H9 (cell line): ENCODE measurements around the gene NPC1L1. TPM values are rescaled to one million over a fixed set of nuclear protein-coding genes. Genes with fewer than 3 reads are reported as not detected.

Experiments used
- DNase-seq: peaks from one replicate; pipeline ENCODE4 v3.0.0-alpha.2; 2017
- H2AFZ ChIP-seq: one replicate; pipeline ENCODE4 v1.6.1; 2013; ENCODE audit warnings: mild to moderate bottlenecking, low read length, control low read depth, moderate library complexity
- H2AK5ac ChIP-seq: 2 replicates; pipeline ENCODE4 v1.6.1; 2013; ENCODE audit warnings: low read length, control low read depth, mixed read lengths; ENCODE audit not compliant: insufficient read length
- H2BK120ac ChIP-seq: one replicate; pipeline ENCODE4 v1.6.1; 2013; ENCODE audit warnings: low read depth, mild to moderate bottlenecking, low read length, control low read depth, inconsistent platforms; ENCODE audit not compliant: poor library complexity, severe bottlenecking
- H2BK12ac ChIP-seq: 2 replicates; pipeline ENCODE4 v1.6.1; 2013; ENCODE audit warnings: low read length, control low read depth, mixed read lengths, low read depth; ENCODE audit not compliant: insufficient read length
- H2BK15ac ChIP-seq: 2 replicates; pipeline ENCODE4 v1.6.1; 2013; ENCODE audit warnings: low read depth, low read length, control low read depth
- H2BK20ac ChIP-seq: one replicate; pipeline ENCODE4 v1.6.1; 2013; ENCODE audit warnings: low read depth, mild to moderate bottlenecking, low read length, control low read depth, inconsistent platforms; ENCODE audit not compliant: poor library complexity, severe bottlenecking
- H2BK5ac ChIP-seq: 2 replicates; pipeline ENCODE4 v1.6.1; 2013; ENCODE audit warnings: low read length, control low read depth, mixed read lengths; ENCODE audit not compliant: insufficient read length
- H3K14ac ChIP-seq: 2 replicates; pipeline ENCODE4 v1.6.1; 2013; ENCODE audit warnings: low read length, control low read depth; ENCODE audit not compliant: insufficient read depth
- H3K18ac ChIP-seq: 2 replicates; pipeline ENCODE4 v1.6.1; 2013; ENCODE audit warnings: low read depth, mild to moderate bottlenecking, mixed read lengths, low read length, control low read depth; ENCODE audit not compliant: insufficient read length
- H3K23ac ChIP-seq: 2 replicates; pipeline ENCODE4 v1.6.1; 2013; ENCODE audit warnings: low read length, control low read depth, mixed read lengths, low read depth; ENCODE audit not compliant: insufficient read length
- H3K23me2 ChIP-seq: 2 replicates; pipeline ENCODE4 v1.6.1; 2013; ENCODE audit warnings: low read depth, mild to moderate bottlenecking, mixed read lengths, low read length, control low read depth; ENCODE audit not compliant: insufficient read length, poor library complexity, severe bottlenecking
- H3K27ac ChIP-seq: 2 replicates; pipeline ENCODE4 v1.5.1; 2013; ENCODE audit warnings: low read length, control low read depth, mixed read lengths, low read depth; ENCODE audit not compliant: insufficient read length
- H3K27me3 ChIP-seq: 2 replicates; pipeline ENCODE4 v1.6.1; 2013; ENCODE audit warnings: low read length, control low read depth, inconsistent platforms; ENCODE audit not compliant: insufficient read depth
- H3K4ac ChIP-seq: 2 replicates; pipeline ENCODE4 v1.6.1; 2013; ENCODE audit warnings: low read depth, mild to moderate bottlenecking, control low read depth, inconsistent platforms, low read length, moderate library complexity
- H3K4me1 ChIP-seq: 2 replicates; pipeline ENCODE4 v1.6.1; 2013; ENCODE audit warnings: low read length, control low read depth, inconsistent platforms; ENCODE audit not compliant: insufficient read depth
- H3K4me2 ChIP-seq: 2 replicates; pipeline ENCODE4 v1.6.1; 2013; ENCODE audit warnings: low read length, control low read depth, mixed read lengths; ENCODE audit not compliant: insufficient read length, insufficient read depth
- H3K56ac ChIP-seq: 2 replicates; pipeline ENCODE4 v1.6.1; 2013; ENCODE audit warnings: low read depth, mild to moderate bottlenecking, mixed read lengths, low read length, control low read depth; ENCODE audit not compliant: insufficient read length
- H3K79me1 ChIP-seq: 2 replicates; pipeline ENCODE4 v1.6.1; 2013; ENCODE audit warnings: low read depth, mild to moderate bottlenecking, moderate library complexity, low read length, control low read depth, inconsistent platforms; ENCODE audit not compliant: insufficient read depth, poor library complexity, severe bottlenecking
- H3K79me2 ChIP-seq: 2 replicates; pipeline ENCODE4 v1.6.1; 2013; ENCODE audit warnings: low read length, control low read depth, inconsistent platforms; ENCODE audit not compliant: insufficient read depth
- H3K9ac ChIP-seq: 2 replicates; pipeline ENCODE4 v1.6.1; 2013; ENCODE audit warnings: low read length, control low read depth, mixed read lengths; ENCODE audit not compliant: insufficient read length; ENCODE audit errors: extremely low read depth
- H3K9me3 ChIP-seq: one replicate; pipeline ENCODE4 v1.6.1; 2013; ENCODE audit warnings: low read depth, low read length, inconsistent platforms; ENCODE audit not compliant: control insufficient read depth
- H3T11ph ChIP-seq: one replicate; pipeline ENCODE4 v1.6.1; 2013; ENCODE audit warnings: mild to moderate bottlenecking, low read length, control low read depth, inconsistent platforms
- H4K20me1 ChIP-seq: one replicate; pipeline ENCODE4 v1.6.1; 2013; ENCODE audit not compliant: control insufficient read depth, insufficient read length, insufficient read depth
- H4K5ac ChIP-seq: 2 replicates; pipeline ENCODE4 v1.6.1; 2013; ENCODE audit warnings: low read depth, mild to moderate bottlenecking, mixed read lengths, low read length, control low read depth; ENCODE audit not compliant: insufficient read length
- H4K8ac ChIP-seq: replicated peaks from 2 replicates; pipeline ENCODE4 v1.6.1; 2013; ENCODE audit warnings: low read length, control low read depth, mixed read lengths, low read depth; ENCODE audit not compliant: insufficient read length
- H4K91ac ChIP-seq: 2 replicates; pipeline ENCODE4 v1.6.1; 2013; ENCODE audit warnings: low read depth, mild to moderate bottlenecking, moderate library complexity, mixed read lengths, low read length, control low read depth; ENCODE audit not compliant: insufficient read length
- H3K27ac Mint-ChIP-seq, 3 experiments: 2 replicates in 2 of 3; 3 replicates in 1 of 3; pipeline ENCODE4 v1.8.0; 2020 to 2021; ENCODE audit warnings: mixed read lengths in 3 of 3, mild to moderate bottlenecking in 1 of 3, moderate library complexity in 1 of 3
- H3K27me3 Mint-ChIP-seq: 2 replicates; pipeline ENCODE4 v1.8.0; 2021; ENCODE audit warnings: low read depth, mild to moderate bottlenecking, moderate library complexity, mixed read lengths
- H3K36me3 Mint-ChIP-seq, 3 experiments: 2 replicates in 2 of 3; 3 replicates in 1 of 3; pipeline ENCODE4 v1.8.0; 2020 to 2021; ENCODE audit warnings: low read depth in 3 of 3, mixed read lengths in 3 of 3; ENCODE audit not compliant: insufficient read depth in 1 of 3
- H3K4me1 Mint-ChIP-seq, 2 experiments: 2 replicates each; pipeline ENCODE4 v1.8.0; 2020; ENCODE audit warnings: mixed read lengths in 2 of 2
- H3K4me3 Mint-ChIP-seq, 2 experiments: 2 replicates in 1 of 2; 3 replicates in 1 of 2; pipeline ENCODE4 v1.8.0; 2020 to 2021; ENCODE audit warnings: mild to moderate bottlenecking in 2 of 2, mixed read lengths in 2 of 2, moderate library complexity in 1 of 2
- H3K9me3 Mint-ChIP-seq, 2 experiments: 2 replicates in 1 of 2; 3 replicates in 1 of 2; pipeline ENCODE4 v1.8.0; 2020; ENCODE audit warnings: mild to moderate bottlenecking in 2 of 2, mixed read lengths in 2 of 2, moderate library complexity in 1 of 2
- WGBS: extraction: QIAGEN DNeasy Blood & Tissue Kit; methylation state at CpG from one replicate; pipeline ENCODE4 v1.1.7; 2013; ENCODE audit warnings: missing lambda C conversion rate, low lambda C conversion rate, mixed read lengths; ENCODE audit not compliant: insufficient read length; ENCODE audit errors: extremely low coverage; 5-methylcytosine and 5-hydroxymethylcytosine counted together
- total RNA-seq: library from RNA; stranded (reverse); gene quantifications from 2 replicates; pipeline ENCODE4 v1.2.1, GENCODE V29; 2021
- TF ChIP-seq, protein P1 (sequence below): fragments of 200-600 bp; sonication (generic); conservative IDR thresholded peaks from 3 replicates; pipeline ENCODE4 v1.8.0; 2021; ENCODE audit warnings: antibody characterized with exemption, mild to moderate bottlenecking

The NPC1L1 gene
- total RNA-seq, 1 experiment from 2014 or later = 0.11 TPM

DNA sequence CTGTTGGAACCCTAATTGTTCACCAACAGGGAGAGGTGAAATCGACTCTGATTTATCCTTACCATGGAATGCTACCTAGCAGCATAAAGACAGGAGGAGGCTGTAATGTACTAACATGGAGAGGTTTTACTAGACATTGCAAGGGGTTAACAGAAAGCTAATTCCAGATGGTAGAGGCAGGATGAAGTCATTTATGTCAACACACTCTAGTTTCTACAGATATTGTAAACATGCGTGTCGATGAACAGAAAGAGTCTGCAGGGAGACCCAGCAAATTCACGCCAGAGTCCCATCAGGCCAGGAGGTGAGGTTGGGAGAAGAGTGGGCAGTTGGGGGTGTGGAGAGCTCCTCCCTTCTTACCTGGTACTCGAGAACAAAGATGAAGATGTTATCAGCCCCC lies 7.0 kb downstream of the NPC1L1 start:
- Histone ChIP-seq H3K56ac (no peak overlapping the region), H2BK20ac (no peak overlapping the region), H3K4me2 (no peak overlapping the region), H3K9me3 (no peaks in the 10 kb centered on the region), H3K23ac (no peak overlapping the region), H4K20me1 (no peaks in the 10 kb centered on the region), H3K27me3 (no peaks in the 10 kb centered on the region), H2AK5ac (no peak overlapping the region), H4K8ac (no peak overlapping the region), H3K27ac (no peak overlapping the region), H2AFZ (no peak overlapping the region), H2BK12ac (no peak overlapping the region), H3K4ac (no peak overlapping the region), H3K23me2 (no peaks in the 10 kb centered on the region), H3K18ac (no peak overlapping the region), H4K5ac (no peak overlapping the region), H3K79me1 (no peaks in the 10 kb centered on the region), H3T11ph (no peak overlapping the region), H2BK5ac (no peak overlapping the region), H4K91ac (no peak overlapping the region), H3K14ac (no peak overlapping the region), H2BK120ac (no peak overlapping the region), H3K9ac (no peak overlapping the region), H2BK15ac (no peak overlapping the region), H3K4me1 (no peaks in the 10 kb centered on the region), H3K79me2 (no peaks in the 10 kb centered on the region)
- no peak for DNase-seq
- no peaks in the 10 kb centered on the region; a peak in 1 of 7 replicates for H3K36me3 Mint-ChIP-seq
- no peak overlapping the region; a peak in 1 of 7 replicates for H3K27ac Mint-ChIP-seq
- peaks cover 0 to 4% of the 10 kb centered on the region in 2 experiments; a peak in 1 of 4 replicates for H3K4me1 Mint-ChIP-seq
- H3K9me3 Mint-ChIP-seq = peaks cover 0 to under 1% of the 10 kb centered on the region in 2 experiments; a peak in 2 of 5 replicates
- no peak overlapping the region for H3K4me3 Mint-ChIP-seq
- no peaks in the 10 kb centered on the region; the same call in 1 of the 2 replicates for H3K27me3 Mint-ChIP-seq
- WGBS = no CpG with 5 or more reads among the region's 5 CpGs
- TF ChIP-seq, protein P1, sequence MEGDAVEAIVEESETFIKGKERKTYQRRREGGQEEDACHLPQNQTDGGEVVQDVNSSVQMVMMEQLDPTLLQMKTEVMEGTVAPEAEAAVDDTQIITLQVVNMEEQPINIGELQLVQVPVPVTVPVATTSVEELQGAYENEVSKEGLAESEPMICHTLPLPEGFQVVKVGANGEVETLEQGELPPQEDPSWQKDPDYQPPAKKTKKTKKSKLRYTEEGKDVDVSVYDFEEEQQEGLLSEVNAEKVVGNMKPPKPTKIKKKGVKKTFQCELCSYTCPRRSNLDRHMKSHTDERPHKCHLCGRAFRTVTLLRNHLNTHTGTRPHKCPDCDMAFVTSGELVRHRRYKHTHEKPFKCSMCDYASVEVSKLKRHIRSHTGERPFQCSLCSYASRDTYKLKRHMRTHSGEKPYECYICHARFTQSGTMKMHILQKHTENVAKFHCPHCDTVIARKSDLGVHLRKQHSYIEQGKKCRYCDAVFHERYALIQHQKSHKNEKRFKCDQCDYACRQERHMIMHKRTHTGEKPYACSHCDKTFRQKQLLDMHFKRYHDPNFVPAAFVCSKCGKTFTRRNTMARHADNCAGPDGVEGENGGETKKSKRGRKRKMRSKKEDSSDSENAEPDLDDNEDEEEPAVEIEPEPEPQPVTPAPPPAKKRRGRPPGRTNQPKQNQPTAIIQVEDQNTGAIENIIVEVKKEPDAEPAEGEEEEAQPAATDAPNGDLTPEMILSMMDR = no peak
